ENCODE measurements around the gene IFT25. TPM values are rescaled to one million over a fixed set of nuclear protein-coding genes. Genes with fewer than 3 reads are reported as not detected.

Gene IFT25
- total RNA-seq, 1 experiment from 2014 or later = 42.9 TPM

- intact Hi-C loops (cut with micrococcal nuclease; ENCODE audit: unreplicated experiment) (no loop called here), in situ Hi-C loops (cut with HindIII; ENCODE audit: low pct_unique_long_range_greater_than_20kb, low sequenced_read_pairs) (no loop called here)
- BruUV-seq (replicated peaks) = no TSS peak
- Histone ChIP-seq H3K4me3 (ENCODE audit: low read depth in 2 of 2, low read length in 2 of 2) (no peak overlapping the region), H3K27ac (ENCODE audit: low read length) (no peak overlapping the region), H3K4me1 (ENCODE audit: control insufficient read depth, insufficient read depth, low read length) (no peaks in the 10 kb centered on the region), H3K36me3 (ENCODE audit: control insufficient read depth, insufficient read depth, low read length) (no peaks in the 10 kb centered on the region), H3K9me3 (ENCODE audit: control insufficient read depth, insufficient read depth, low read depth, low read length) (no peaks in the 10 kb centered on the region), H3K27me3 (ENCODE audit: control insufficient read depth, insufficient read depth, low read length) (no peaks in the 10 kb centered on the region)
- POLR2A ChIA-PET = no interaction called here
- CTCF ChIA-PET = interaction anchor here (0.6 kb wide), 1 partner anchor 20 kb away, joined by 3 read pairs; no protein-coding TSS in a partner anchor
- TF ChIP-seq REST (IDR thresholded peaks at IDR 0.05; ENCODE audit: insufficient read depth in 1 of 2, low read depth in 2 of 2, low read length in 1 of 2) = no peak
- TF ChIP-seq POLR2AphosphoS5 (IDR thresholded peaks at IDR 0.05; ENCODE audit: low read depth, low read length) = no peak
- ATAC-seq (no peak), DNase-seq (ENCODE audit: low read depth, low spot score) (no peak)
Measured at GRCh38 chr1:53979712-53980450, 34.4 kb upstream of the IFT25 start.

GRCh38 chr1:53975861-53976260 lies 30.4 kb upstream of the IFT25 start:
- H3K9me3 ChIP-seq (ENCODE audit: control insufficient read depth, insufficient read depth, low read depth, low read length) = no peaks in the 10 kb centered on the region
- intact Hi-C loops (cut with micrococcal nuclease; ENCODE audit: unreplicated experiment) = no loop called here
- no peak for TF ChIP-seq TCF7L2 (IDR thresholded peaks at IDR 0.05; ENCODE audit: low read depth, low read length)
- TF ChIP-seq REST (IDR thresholded peaks at IDR 0.05; ENCODE audit: insufficient read depth in 1 of 2, low read depth in 2 of 2, low read length in 1 of 2) = no peak
- TF ChIP-seq POLR2AphosphoS5 (IDR thresholded peaks at IDR 0.05; ENCODE audit: low read depth, low read length) = no peak
- TF ChIP-seq CTCF (IDR thresholded peaks at IDR 0.05) = no peak
- no peak for TF ChIP-seq SIN3A (IDR thresholded peaks at IDR 0.05; ENCODE audit: borderline replicate concordance, insufficient read depth, low read depth, low read length)
- ATAC-seq = no peak
- H3K4me3 ChIP-seq (ENCODE audit: low read depth in 2 of 2, low read length in 2 of 2) = no peak overlapping the region
- no peaks in the 10 kb centered on the region for H3K27me3 ChIP-seq (ENCODE audit: control insufficient read depth, insufficient read depth, low read length)
- BruUV-seq (replicated peaks) = no TSS peak
- in situ Hi-C loops (cut with HindIII; ENCODE audit: low pct_unique_long_range_greater_than_20kb, low sequenced_read_pairs) = no loop called here
- H3K36me3 ChIP-seq (ENCODE audit: control insufficient read depth, insufficient read depth, low read length) = 0 out of 2 replicates have a peak, but pooled peaks cover 2% of the 10 kb centered on the region
- no peak for DNase-seq (ENCODE audit: low read depth, low spot score)
- no peaks in the 10 kb centered on the region for H3K4me1 ChIP-seq (ENCODE audit: control insufficient read depth, insufficient read depth, low read length)
- CTCF ChIA-PET = no interaction called here
- POLR2A ChIA-PET = no interaction called here
- H3K27ac ChIP-seq (ENCODE audit: low read length) = no peak overlapping the region

Data from Panc1 (cell line).